H9 (cell line): ENCODE results near the gene NKG7. TPM values are rescaled to one million over a fixed set of nuclear protein-coding genes. Genes with fewer than 3 reads are reported as not detected.

Source experiments
- DNase-seq: peaks from one replicate; pipeline ENCODE4 v3.0.0-alpha.2; 2017
- H2AFZ ChIP-seq: one replicate; pipeline ENCODE4 v1.6.1; 2013; ENCODE audit warnings: mild to moderate bottlenecking, low read length, control low read depth, moderate library complexity
- H2AK5ac ChIP-seq: 2 replicates; pipeline ENCODE4 v1.6.1; 2013; ENCODE audit warnings: low read length, control low read depth, mixed read lengths; ENCODE audit not compliant: insufficient read length
- H2BK120ac ChIP-seq: one replicate; pipeline ENCODE4 v1.6.1; 2013; ENCODE audit warnings: low read depth, mild to moderate bottlenecking, low read length, control low read depth, inconsistent platforms; ENCODE audit not compliant: poor library complexity, severe bottlenecking
- H2BK12ac ChIP-seq: 2 replicates; pipeline ENCODE4 v1.6.1; 2013; ENCODE audit warnings: low read length, control low read depth, mixed read lengths, low read depth; ENCODE audit not compliant: insufficient read length
- H2BK15ac ChIP-seq: 2 replicates; pipeline ENCODE4 v1.6.1; 2013; ENCODE audit warnings: low read depth, low read length, control low read depth
- H2BK20ac ChIP-seq: one replicate; pipeline ENCODE4 v1.6.1; 2013; ENCODE audit warnings: low read depth, mild to moderate bottlenecking, low read length, control low read depth, inconsistent platforms; ENCODE audit not compliant: poor library complexity, severe bottlenecking
- H2BK5ac ChIP-seq: 2 replicates; pipeline ENCODE4 v1.6.1; 2013; ENCODE audit warnings: low read length, control low read depth, mixed read lengths; ENCODE audit not compliant: insufficient read length
- H3K14ac ChIP-seq: 2 replicates; pipeline ENCODE4 v1.6.1; 2013; ENCODE audit warnings: low read length, control low read depth; ENCODE audit not compliant: insufficient read depth
- H3K18ac ChIP-seq: 2 replicates; pipeline ENCODE4 v1.6.1; 2013; ENCODE audit warnings: low read depth, mild to moderate bottlenecking, mixed read lengths, low read length, control low read depth; ENCODE audit not compliant: insufficient read length
- H3K23ac ChIP-seq: 2 replicates; pipeline ENCODE4 v1.6.1; 2013; ENCODE audit warnings: low read length, control low read depth, mixed read lengths, low read depth; ENCODE audit not compliant: insufficient read length
- H3K23me2 ChIP-seq: 2 replicates; pipeline ENCODE4 v1.6.1; 2013; ENCODE audit warnings: low read depth, mild to moderate bottlenecking, mixed read lengths, low read length, control low read depth; ENCODE audit not compliant: insufficient read length, poor library complexity, severe bottlenecking
- H3K27ac ChIP-seq: 2 replicates; pipeline ENCODE4 v1.5.1; 2013; ENCODE audit warnings: low read length, control low read depth, mixed read lengths, low read depth; ENCODE audit not compliant: insufficient read length
- H3K27me3 ChIP-seq: 2 replicates; pipeline ENCODE4 v1.6.1; 2013; ENCODE audit warnings: low read length, control low read depth, inconsistent platforms; ENCODE audit not compliant: insufficient read depth
- H3K4ac ChIP-seq: 2 replicates; pipeline ENCODE4 v1.6.1; 2013; ENCODE audit warnings: low read depth, mild to moderate bottlenecking, control low read depth, inconsistent platforms, low read length, moderate library complexity
- H3K4me1 ChIP-seq: 2 replicates; pipeline ENCODE4 v1.6.1; 2013; ENCODE audit warnings: low read length, control low read depth, inconsistent platforms; ENCODE audit not compliant: insufficient read depth
- H3K4me2 ChIP-seq: 2 replicates; pipeline ENCODE4 v1.6.1; 2013; ENCODE audit warnings: low read length, control low read depth, mixed read lengths; ENCODE audit not compliant: insufficient read length, insufficient read depth
- H3K56ac ChIP-seq: 2 replicates; pipeline ENCODE4 v1.6.1; 2013; ENCODE audit warnings: low read depth, mild to moderate bottlenecking, mixed read lengths, low read length, control low read depth; ENCODE audit not compliant: insufficient read length
- H3K79me1 ChIP-seq: 2 replicates; pipeline ENCODE4 v1.6.1; 2013; ENCODE audit warnings: low read depth, mild to moderate bottlenecking, moderate library complexity, low read length, control low read depth, inconsistent platforms; ENCODE audit not compliant: insufficient read depth, poor library complexity, severe bottlenecking
- H3K79me2 ChIP-seq: 2 replicates; pipeline ENCODE4 v1.6.1; 2013; ENCODE audit warnings: low read length, control low read depth, inconsistent platforms; ENCODE audit not compliant: insufficient read depth
- H3K9ac ChIP-seq: 2 replicates; pipeline ENCODE4 v1.6.1; 2013; ENCODE audit warnings: low read length, control low read depth, mixed read lengths; ENCODE audit not compliant: insufficient read length; ENCODE audit errors: extremely low read depth
- H3K9me3 ChIP-seq: one replicate; pipeline ENCODE4 v1.6.1; 2013; ENCODE audit warnings: low read depth, low read length, inconsistent platforms; ENCODE audit not compliant: control insufficient read depth
- H3T11ph ChIP-seq: one replicate; pipeline ENCODE4 v1.6.1; 2013; ENCODE audit warnings: mild to moderate bottlenecking, low read length, control low read depth, inconsistent platforms
- H4K20me1 ChIP-seq: one replicate; pipeline ENCODE4 v1.6.1; 2013; ENCODE audit not compliant: control insufficient read depth, insufficient read length, insufficient read depth
- H4K5ac ChIP-seq: 2 replicates; pipeline ENCODE4 v1.6.1; 2013; ENCODE audit warnings: low read depth, mild to moderate bottlenecking, mixed read lengths, low read length, control low read depth; ENCODE audit not compliant: insufficient read length
- H4K8ac ChIP-seq: replicated peaks from 2 replicates; pipeline ENCODE4 v1.6.1; 2013; ENCODE audit warnings: low read length, control low read depth, mixed read lengths, low read depth; ENCODE audit not compliant: insufficient read length
- H4K91ac ChIP-seq: 2 replicates; pipeline ENCODE4 v1.6.1; 2013; ENCODE audit warnings: low read depth, mild to moderate bottlenecking, moderate library complexity, mixed read lengths, low read length, control low read depth; ENCODE audit not compliant: insufficient read length
- H3K27ac Mint-ChIP-seq, 3 experiments: 2 replicates in 2 of 3; 3 replicates in 1 of 3; pipeline ENCODE4 v1.8.0; 2020 to 2021; ENCODE audit warnings: mixed read lengths in 3 of 3, mild to moderate bottlenecking in 1 of 3, moderate library complexity in 1 of 3
- H3K27me3 Mint-ChIP-seq: 2 replicates; pipeline ENCODE4 v1.8.0; 2021; ENCODE audit warnings: low read depth, mild to moderate bottlenecking, moderate library complexity, mixed read lengths
- H3K36me3 Mint-ChIP-seq, 3 experiments: 2 replicates in 2 of 3; 3 replicates in 1 of 3; pipeline ENCODE4 v1.8.0; 2020 to 2021; ENCODE audit warnings: low read depth in 3 of 3, mixed read lengths in 3 of 3; ENCODE audit not compliant: insufficient read depth in 1 of 3
- H3K4me1 Mint-ChIP-seq, 2 experiments: 2 replicates each; pipeline ENCODE4 v1.8.0; 2020; ENCODE audit warnings: mixed read lengths in 2 of 2
- H3K4me3 Mint-ChIP-seq, 2 experiments: 2 replicates in 1 of 2; 3 replicates in 1 of 2; pipeline ENCODE4 v1.8.0; 2020 to 2021; ENCODE audit warnings: mild to moderate bottlenecking in 2 of 2, mixed read lengths in 2 of 2, moderate library complexity in 1 of 2
- H3K9me3 Mint-ChIP-seq, 2 experiments: 2 replicates in 1 of 2; 3 replicates in 1 of 2; pipeline ENCODE4 v1.8.0; 2020; ENCODE audit warnings: mild to moderate bottlenecking in 2 of 2, mixed read lengths in 2 of 2, moderate library complexity in 1 of 2
- CTCF ChIP-seq: fragments of 200-600 bp; sonication (generic); conservative IDR thresholded peaks from 3 replicates; pipeline ENCODE4 v1.8.0; 2021; ENCODE audit warnings: antibody characterized with exemption, mild to moderate bottlenecking
- WGBS: extraction: QIAGEN DNeasy Blood & Tissue Kit; methylation state at CpG from one replicate; pipeline ENCODE4 v1.1.7; 2013; ENCODE audit warnings: missing lambda C conversion rate, low lambda C conversion rate, mixed read lengths; ENCODE audit not compliant: insufficient read length; ENCODE audit errors: extremely low coverage; 5-methylcytosine and 5-hydroxymethylcytosine counted together
- total RNA-seq: library from RNA; stranded (reverse); gene quantifications from 2 replicates; pipeline ENCODE4 v1.2.1, GENCODE V29; 2021

NKG7 gene
- total RNA-seq, 1 experiment from 2014 or later: not detected

- H3K79me2 ChIP-seq: no peaks in the 10 kb centered on the region
- no peak overlapping the region for H2BK15ac ChIP-seq
- H3K27me3 Mint-ChIP-seq: peaks cover 19% of the 10 kb centered on the region
- no peak overlapping the region for H2BK5ac ChIP-seq
- H3K9me3 ChIP-seq: no peaks in the 10 kb centered on the region
- H3K4ac ChIP-seq: no peak overlapping the region
- H3K18ac ChIP-seq: no peak overlapping the region
- DNase-seq: no peak
- H3K14ac ChIP-seq: no peak overlapping the region
- no peak overlapping the region for H3K27ac ChIP-seq
- peaks cover 5 to 11% (median 8%) of the 10 kb centered on the region in 3 experiments; a peak in 5 of 7 replicates for H3K36me3 Mint-ChIP-seq
- H4K20me1 ChIP-seq: no peaks in the 10 kb centered on the region
- H3K27ac Mint-ChIP-seq: no peak overlapping the region
- H3K9ac ChIP-seq: no peak overlapping the region
- no peak overlapping the region for H3K23ac ChIP-seq
- H3K79me1 ChIP-seq: no peaks in the 10 kb centered on the region
- WGBS: no CpG with 5 or more reads among the region's 18 CpGs
- TF ChIP-seq CTCF: no peak
- H3K9me3 Mint-ChIP-seq: no peaks in the 10 kb centered on the region; a peak in 1 of 5 replicates
- no peak overlapping the region for H4K8ac ChIP-seq
- peaks cover 6% of the 10 kb centered on the region for H3K23me2 ChIP-seq
- no peak overlapping the region for H2BK12ac ChIP-seq
- H3K4me1 Mint-ChIP-seq: peaks cover 23 to 29% of the 10 kb centered on the region in 2 experiments
- no peak overlapping the region for H3K56ac ChIP-seq
- H4K5ac ChIP-seq: no peak overlapping the region
- H3K4me2 ChIP-seq: peak overlapping the region; percentile 55
- H2AFZ ChIP-seq: no peak overlapping the region
- peak overlapping the region; percentile 61 to 82 for H3K4me3 Mint-ChIP-seq
- H3T11ph ChIP-seq: no peak overlapping the region
- no peak overlapping the region for H2AK5ac ChIP-seq
- no peak overlapping the region for H4K91ac ChIP-seq
- no peak overlapping the region for H2BK20ac ChIP-seq
- peaks cover 14% of the 10 kb centered on the region for H3K4me1 ChIP-seq
- H2BK120ac ChIP-seq: no peak overlapping the region
- H3K27me3 ChIP-seq: no peaks in the 10 kb centered on the region
These were observed 31.4 kb downstream of the NKG7 start for GRCh38 chr19:51341066-51341465.
